ENCODE data around the gene FAM234B.

DNA sequence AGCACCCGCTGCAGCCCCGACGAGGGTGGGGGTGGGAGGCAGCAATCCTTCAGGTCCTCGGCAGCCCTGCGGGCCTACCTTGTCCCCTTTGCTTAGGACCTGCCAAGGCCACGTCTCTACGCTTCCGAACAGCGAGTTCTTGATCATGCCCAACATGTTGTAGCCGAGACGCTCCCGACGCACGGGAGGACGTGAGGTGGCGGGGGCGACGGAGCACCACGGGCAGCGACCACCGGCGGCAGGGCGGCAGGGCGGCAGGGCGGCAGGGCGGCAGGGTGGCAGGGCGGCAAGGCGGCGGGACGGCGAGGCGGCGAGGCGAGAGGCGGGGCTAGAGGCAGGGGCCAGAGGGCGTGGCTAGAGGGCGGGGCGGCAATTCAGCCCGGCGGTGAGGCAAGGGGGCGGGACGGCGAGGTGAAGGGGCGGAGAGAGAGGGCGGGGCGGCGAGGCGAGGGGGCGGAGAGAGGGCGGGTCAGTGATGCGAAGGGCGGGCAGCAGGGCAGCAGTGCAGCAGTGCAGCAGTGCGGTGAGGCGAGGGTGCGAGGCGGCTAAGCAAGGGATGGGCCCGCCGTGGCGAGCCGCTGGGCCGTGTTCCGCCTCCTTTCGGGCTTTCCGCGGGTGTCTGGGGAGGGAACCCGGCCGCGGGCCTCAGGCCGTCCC is 44.1 kb upstream of the FAM234B start, which contains the start of gene HEBP1:
- TF ChIP-seq CTCF (IDR thresholded peaks at IDR 0.05; ENCODE audit: insufficient read depth, low read length, poor library complexity, severe bottlenecking) (no peak), EZH2phosphoT487 (conservative IDR thresholded peaks at IDR 0.05; ENCODE audit: low read length) (no peak)

Measured in SU-DHL-6 (cell line).